Right hindlimb (tissue), 1 donor: ENCODE results near the gene BCL2L14.
A peak's percentile ranks its signal among the peaks of the same experiment; 100 is the strongest.

ENCODE experiments used
- DNase-seq: peaks from one replicate; pipeline ENCODE4 v3.0.0-alpha.2; 2018

The BCL2L14 gene

GRCh38 chr12:12070674-12071656 lies at the start of gene BCL2L14:
Gene BCL2L14, plus strand, starts transcription at chr12:12070939. Its CDS starts 8,367 bp downstream, at chr12:12079306.
- DNase-seq, result no peak

- DNase-seq, result no peak
These were observed 48.3 kb upstream of the BCL2L14 start for GRCh38 chr12:12022306-12022936.

DNA sequence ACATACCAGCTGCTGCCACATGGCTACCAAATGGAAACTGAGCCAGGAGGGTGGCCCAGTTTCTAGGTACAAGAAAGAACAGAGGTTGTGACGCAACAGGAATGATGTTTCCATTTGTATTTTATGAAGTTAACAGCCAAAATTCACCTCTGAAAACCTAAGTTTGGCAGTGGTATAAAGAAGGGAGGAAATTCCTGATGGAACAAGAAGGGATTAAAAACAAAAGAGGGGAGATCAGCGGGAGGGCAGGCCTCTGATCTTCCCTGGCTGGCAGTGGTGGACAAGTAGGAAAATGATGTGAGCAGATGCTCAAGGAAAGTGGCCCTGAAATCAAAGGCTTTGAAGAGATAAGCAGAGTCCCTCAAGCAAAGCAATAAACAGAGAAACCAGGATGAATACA lies 47.3 kb upstream of the BCL2L14 start:
- no peak for DNase-seq

DNA sequence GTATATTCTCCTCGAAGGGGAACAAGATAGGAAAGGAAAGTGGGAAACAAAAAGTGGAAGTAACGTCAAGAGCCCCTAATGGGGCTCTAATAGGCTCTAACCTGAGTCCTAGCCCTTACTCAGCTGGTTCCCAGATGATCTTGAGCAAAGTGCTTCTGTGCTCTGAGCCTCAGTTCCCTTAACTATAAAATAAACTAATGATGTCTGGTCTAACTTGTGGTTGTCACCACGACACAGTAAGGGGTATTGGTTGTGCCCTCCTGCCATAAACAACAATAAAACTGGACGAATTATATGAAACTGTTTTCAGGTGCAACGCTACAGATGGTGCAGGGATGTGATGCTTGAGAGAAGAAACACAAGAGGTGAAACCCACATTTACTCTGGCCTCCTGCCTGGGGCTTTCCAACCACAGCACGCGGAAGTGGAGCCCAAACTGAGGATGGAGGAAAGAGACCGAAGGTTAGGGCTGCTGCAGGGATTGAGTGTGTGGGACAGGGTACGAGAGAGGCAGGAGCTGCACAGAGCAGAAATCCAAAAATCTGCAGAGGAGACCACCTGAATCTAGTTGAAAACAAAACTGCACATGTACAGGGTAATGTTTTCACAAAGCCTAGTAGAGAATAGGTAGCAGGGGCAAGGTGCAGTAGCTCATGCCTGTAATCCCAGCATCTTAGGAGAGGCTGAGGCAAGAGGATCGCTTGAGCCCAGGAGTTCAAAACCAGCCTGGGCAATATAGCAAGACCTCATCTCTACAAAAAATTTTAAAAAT lies 45.6 kb upstream of the BCL2L14 start:
- DNase-seq, result no peak

GRCh38 chr12:12025799-12026386 lies 44.8 kb upstream of the BCL2L14 start:
- no peak for DNase-seq

DNA sequence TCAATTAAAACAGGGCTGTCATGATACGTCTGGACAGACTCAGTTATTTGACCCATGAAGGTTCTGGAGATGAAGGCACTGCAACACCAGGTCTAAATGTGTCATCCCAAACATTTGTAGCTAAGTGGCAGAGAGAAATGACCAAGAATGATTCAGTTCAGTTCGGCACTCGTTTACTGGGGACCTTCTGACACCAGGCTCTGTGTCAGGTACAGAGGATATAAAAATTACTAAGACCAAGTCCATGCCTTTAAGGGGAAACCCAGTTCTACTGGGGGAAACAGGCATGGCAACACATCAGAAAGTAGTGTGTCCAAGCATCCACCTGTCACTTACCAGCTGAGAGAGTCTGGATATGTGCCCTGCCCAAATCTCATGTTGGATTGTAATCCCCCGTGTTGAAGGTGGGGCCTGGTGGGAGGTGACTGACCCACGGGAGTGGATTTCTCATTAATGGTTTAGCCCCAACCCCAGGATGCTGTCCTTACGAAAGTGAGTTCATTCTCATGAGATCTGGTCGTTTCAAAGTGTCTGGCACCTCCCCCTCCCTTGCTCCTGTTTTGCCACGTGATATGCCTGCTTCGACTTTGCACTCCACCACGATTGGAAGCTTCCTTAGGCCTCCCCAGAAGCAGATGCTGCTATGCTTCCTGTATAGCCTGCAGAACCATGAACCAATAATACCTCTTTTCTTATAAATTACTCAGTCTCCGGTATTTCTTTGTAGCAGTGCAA lies 41.9 kb upstream of the BCL2L14 start:
- no peak for DNase-seq

DNA sequence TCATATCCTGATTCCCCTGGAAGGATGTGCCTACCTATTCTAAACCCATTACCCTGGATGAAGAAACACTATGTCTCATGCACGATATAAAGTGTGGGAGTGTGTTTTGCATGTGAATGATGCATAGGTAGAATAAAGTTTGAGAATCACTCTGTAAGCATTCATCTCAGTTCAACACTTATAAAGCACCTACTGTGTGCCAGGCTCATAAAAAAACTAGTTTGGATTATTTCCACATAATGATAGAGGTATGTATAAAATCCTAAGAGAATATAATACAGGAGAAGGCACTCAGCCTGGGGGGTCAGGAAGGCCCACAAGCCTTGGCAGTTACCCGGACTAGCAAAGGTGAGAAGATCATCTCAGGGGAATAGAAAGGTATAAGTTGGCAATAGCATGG lies 41.1 kb upstream of the BCL2L14 start:
- DNase-seq, result no peak

DNA sequence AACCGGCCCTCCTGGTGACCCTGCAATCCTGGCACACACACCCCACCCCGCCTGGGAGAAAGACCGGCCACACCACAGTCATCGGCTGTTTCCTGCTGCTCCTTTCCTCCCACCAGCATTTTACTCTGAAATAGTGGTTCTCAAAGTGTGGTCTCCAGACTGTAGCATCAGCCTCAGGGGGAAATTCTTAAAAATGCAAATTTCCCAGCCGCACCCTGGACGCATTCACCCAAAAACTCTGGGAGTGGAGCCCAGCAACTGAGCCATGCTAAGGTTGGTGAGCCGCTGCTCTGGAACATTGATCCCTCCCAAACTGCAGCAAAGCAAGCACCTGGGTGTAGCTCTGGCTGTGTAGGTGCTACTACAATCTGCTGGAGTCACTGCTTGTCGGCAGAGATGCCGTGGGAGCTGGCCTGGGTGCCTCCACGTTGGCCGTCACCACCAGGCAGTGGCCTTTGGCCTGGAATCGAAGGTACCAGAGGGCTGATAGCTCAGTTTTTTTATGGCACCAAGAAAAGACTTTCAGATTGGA lies 38.4 kb upstream of the BCL2L14 start:
- DNase-seq, result no peak

GRCh38 chr12:12032851-12033797 lies 37.6 kb upstream of the BCL2L14 start:
- DNase-seq, result peak; percentile 86

- DNase-seq, result no peak
These were observed 36.9 kb upstream of the BCL2L14 start for GRCh38 chr12:12033824-12034223.

DNA sequence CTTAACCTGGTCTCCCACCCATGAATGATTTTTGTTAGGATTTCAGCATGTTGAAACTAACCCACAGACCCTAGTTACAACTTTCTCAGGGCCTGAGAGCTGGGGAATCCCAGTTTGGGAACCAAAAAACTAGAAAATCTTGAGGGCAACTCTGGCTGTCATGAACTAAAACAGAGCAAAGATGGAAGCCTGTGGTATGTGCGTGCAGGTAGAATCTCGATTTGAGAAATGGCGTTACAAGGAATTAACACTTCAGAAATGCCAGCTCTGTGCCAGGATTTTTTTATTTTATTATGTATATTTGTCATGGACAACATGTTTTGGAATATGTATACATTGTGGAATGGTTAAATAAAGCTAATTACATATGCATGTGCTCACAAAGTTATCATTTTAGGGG lies 36.4 kb upstream of the BCL2L14 start:
- DNase-seq, result no peak

DNA sequence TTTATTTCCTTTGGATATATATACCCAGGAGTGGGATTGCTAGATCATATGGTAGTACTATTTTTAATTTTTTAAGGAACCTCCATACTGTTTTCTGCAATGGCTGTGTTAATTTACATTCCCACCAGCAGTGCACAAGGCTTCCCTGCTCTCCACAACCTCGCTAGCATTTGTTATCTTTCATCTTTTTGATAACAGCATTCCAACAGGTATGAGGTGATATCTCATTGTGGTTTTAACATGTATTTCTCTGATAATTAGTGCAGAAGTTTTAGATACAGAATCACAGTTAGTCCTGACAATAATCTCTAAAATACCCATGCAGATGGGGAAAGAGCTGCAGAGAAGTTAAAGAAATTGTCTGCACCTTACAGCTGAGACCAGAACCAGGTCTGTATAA lies 35.5 kb upstream of the BCL2L14 start:
- DNase-seq, result no peak

DNA sequence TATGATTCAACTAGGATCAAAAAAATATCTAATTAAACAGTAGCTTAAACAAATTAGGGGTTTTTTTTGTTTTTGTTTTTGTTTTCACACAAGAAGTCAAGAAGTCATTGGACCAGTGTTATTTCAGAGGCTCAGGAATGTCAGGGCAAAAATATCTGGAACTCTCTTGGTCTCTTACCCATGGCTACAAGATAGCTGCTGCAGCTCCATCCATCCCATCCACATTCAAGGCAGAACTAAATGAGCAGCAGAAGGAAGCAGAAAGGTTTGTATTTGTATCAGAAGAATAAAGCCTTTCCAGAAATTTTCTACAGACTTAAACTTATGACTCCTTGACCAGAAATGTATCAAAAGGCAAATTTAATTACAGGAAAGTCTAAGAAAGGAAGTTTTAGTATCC lies 33.8 kb upstream of the BCL2L14 start:
- DNase-seq, result no peak

DNA sequence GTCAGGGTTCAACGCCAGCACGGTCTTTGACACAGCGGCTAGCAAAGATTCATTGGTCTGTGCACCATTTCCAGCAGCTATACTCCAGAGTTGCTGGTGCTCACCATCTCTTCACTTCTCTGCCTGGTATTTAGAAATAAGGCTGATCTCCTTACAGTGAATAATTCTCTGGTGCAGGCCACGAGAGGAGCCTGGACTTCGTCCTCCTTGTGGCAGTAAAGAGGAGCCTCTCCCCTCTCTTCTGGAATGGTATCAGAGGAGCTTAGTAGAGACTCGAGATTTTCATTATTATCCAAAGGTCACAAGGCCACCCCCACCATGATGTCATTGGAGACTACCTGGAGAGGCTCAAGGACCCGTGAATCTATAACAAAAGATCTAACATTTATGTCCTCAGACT lies 30.8 kb upstream of the BCL2L14 start:
- no peak for DNase-seq

DNA sequence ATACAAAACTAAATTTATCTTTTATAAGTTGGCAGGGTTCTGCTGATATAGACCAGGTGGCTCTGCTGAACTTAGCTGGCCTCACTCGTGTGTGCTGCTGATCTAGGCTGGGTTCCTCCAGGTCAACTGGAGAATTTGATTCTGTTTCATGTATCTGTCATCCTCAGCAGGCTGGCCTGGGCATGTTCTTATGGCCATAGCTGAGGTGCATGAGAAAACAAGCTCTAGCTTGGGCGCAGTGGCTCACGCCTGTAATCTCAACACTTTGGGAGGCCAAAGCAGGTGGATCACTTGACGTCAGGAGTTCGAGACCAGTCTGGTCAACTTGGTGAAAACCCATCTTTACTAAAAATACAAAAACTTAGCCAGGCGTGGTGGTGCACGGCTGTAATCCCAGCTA lies 24.3 kb upstream of the BCL2L14 start:
- DNase-seq, result no peak

- DNase-seq, result no peak
These were observed 23.1 kb upstream of the BCL2L14 start for GRCh38 chr12:12047682-12048081.

DNA sequence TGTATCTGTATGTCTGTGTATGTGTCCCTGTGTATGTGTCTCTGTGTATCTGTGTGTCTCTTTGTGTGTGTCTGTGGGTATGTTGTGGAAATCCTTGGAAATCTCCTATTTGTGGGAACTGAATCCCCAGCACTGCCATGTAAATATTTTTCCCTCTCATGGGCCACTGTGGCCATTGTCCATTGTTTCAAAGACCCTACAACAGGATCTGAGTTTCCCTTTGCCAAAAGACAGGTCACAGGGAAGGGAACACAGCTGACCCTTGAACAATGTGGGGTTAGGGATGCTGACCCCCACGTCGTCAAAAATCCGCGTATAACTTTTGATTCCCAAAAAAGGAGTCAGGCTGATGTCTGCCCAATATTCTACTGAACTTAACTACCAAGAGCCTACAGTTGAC lies 22.5 kb upstream of the BCL2L14 start:
- no peak for DNase-seq

DNA sequence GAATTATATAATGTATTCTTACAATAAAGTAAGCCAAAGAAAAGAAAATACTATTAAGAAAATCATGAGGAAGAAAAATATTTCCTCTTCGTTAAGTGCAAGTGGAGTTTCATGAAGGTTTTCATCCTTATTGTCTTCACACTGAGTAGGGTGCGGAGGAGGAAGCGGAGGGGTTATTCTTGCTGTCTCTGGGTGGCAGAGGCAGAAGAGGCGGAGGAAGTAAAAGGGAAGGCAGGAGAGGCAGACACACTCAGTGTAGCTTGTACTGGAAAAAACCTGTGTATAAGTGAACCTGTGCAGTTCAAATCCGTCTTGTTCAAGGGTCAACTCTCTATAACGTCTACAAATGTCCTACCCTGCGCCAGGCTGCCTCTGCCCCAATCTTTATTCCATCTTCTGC lies 22.0 kb upstream of the BCL2L14 start:
- no peak for DNase-seq

DNA sequence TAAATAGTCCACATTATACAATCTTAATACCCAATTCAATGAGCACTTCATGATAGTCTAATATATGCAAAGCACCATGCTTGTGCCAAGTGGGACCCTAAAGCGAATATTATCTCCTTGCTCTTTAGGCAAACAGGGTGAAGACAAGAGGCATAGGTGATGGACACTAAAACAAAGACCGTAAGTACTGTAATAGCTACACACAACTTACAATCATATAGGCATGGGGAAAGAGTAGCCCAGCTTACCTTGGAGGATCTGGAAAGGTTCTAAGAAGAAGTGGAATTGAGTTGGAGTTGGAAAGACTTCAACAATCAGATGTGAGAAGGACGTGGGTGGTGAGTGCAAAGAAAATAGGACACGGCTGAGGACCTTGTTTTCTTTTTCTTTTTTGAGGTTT lies 19.1 kb upstream of the BCL2L14 start:
- no peak for DNase-seq

GRCh38 chr12:12054993-12055392 lies 15.7 kb upstream of the BCL2L14 start:
- DNase-seq, result no peak

- DNase-seq, result no peak
These were observed 13.8 kb upstream of the BCL2L14 start for GRCh38 chr12:12056951-12057350.
